H9 (cell line): ENCODE results near the gene SLX4IP. TPM values are rescaled to one million over a fixed set of nuclear protein-coding genes. Genes with fewer than 3 reads are reported as not detected.

Source experiments
- DNase-seq: peaks from one replicate; pipeline ENCODE4 v3.0.0-alpha.2; 2017
- H2AFZ ChIP-seq: one replicate; pipeline ENCODE4 v1.6.1; 2013; ENCODE audit warnings: mild to moderate bottlenecking, low read length, control low read depth, moderate library complexity
- H2AK5ac ChIP-seq: 2 replicates; pipeline ENCODE4 v1.6.1; 2013; ENCODE audit warnings: low read length, control low read depth, mixed read lengths; ENCODE audit not compliant: insufficient read length
- H2BK120ac ChIP-seq: one replicate; pipeline ENCODE4 v1.6.1; 2013; ENCODE audit warnings: low read depth, mild to moderate bottlenecking, low read length, control low read depth, inconsistent platforms; ENCODE audit not compliant: poor library complexity, severe bottlenecking
- H2BK12ac ChIP-seq: 2 replicates; pipeline ENCODE4 v1.6.1; 2013; ENCODE audit warnings: low read length, control low read depth, mixed read lengths, low read depth; ENCODE audit not compliant: insufficient read length
- H2BK15ac ChIP-seq: 2 replicates; pipeline ENCODE4 v1.6.1; 2013; ENCODE audit warnings: low read depth, low read length, control low read depth
- H2BK20ac ChIP-seq: one replicate; pipeline ENCODE4 v1.6.1; 2013; ENCODE audit warnings: low read depth, mild to moderate bottlenecking, low read length, control low read depth, inconsistent platforms; ENCODE audit not compliant: poor library complexity, severe bottlenecking
- H2BK5ac ChIP-seq: 2 replicates; pipeline ENCODE4 v1.6.1; 2013; ENCODE audit warnings: low read length, control low read depth, mixed read lengths; ENCODE audit not compliant: insufficient read length
- H3K14ac ChIP-seq: 2 replicates; pipeline ENCODE4 v1.6.1; 2013; ENCODE audit warnings: low read length, control low read depth; ENCODE audit not compliant: insufficient read depth
- H3K18ac ChIP-seq: 2 replicates; pipeline ENCODE4 v1.6.1; 2013; ENCODE audit warnings: low read depth, mild to moderate bottlenecking, mixed read lengths, low read length, control low read depth; ENCODE audit not compliant: insufficient read length
- H3K23ac ChIP-seq: 2 replicates; pipeline ENCODE4 v1.6.1; 2013; ENCODE audit warnings: low read length, control low read depth, mixed read lengths, low read depth; ENCODE audit not compliant: insufficient read length
- H3K23me2 ChIP-seq: 2 replicates; pipeline ENCODE4 v1.6.1; 2013; ENCODE audit warnings: low read depth, mild to moderate bottlenecking, mixed read lengths, low read length, control low read depth; ENCODE audit not compliant: insufficient read length, poor library complexity, severe bottlenecking
- H3K27ac ChIP-seq: 2 replicates; pipeline ENCODE4 v1.5.1; 2013; ENCODE audit warnings: low read length, control low read depth, mixed read lengths, low read depth; ENCODE audit not compliant: insufficient read length
- H3K27me3 ChIP-seq: 2 replicates; pipeline ENCODE4 v1.6.1; 2013; ENCODE audit warnings: low read length, control low read depth, inconsistent platforms; ENCODE audit not compliant: insufficient read depth
- H3K4ac ChIP-seq: 2 replicates; pipeline ENCODE4 v1.6.1; 2013; ENCODE audit warnings: low read depth, mild to moderate bottlenecking, control low read depth, inconsistent platforms, low read length, moderate library complexity
- H3K4me1 ChIP-seq: 2 replicates; pipeline ENCODE4 v1.6.1; 2013; ENCODE audit warnings: low read length, control low read depth, inconsistent platforms; ENCODE audit not compliant: insufficient read depth
- H3K4me2 ChIP-seq: 2 replicates; pipeline ENCODE4 v1.6.1; 2013; ENCODE audit warnings: low read length, control low read depth, mixed read lengths; ENCODE audit not compliant: insufficient read length, insufficient read depth
- H3K56ac ChIP-seq: 2 replicates; pipeline ENCODE4 v1.6.1; 2013; ENCODE audit warnings: low read depth, mild to moderate bottlenecking, mixed read lengths, low read length, control low read depth; ENCODE audit not compliant: insufficient read length
- H3K79me1 ChIP-seq: 2 replicates; pipeline ENCODE4 v1.6.1; 2013; ENCODE audit warnings: low read depth, mild to moderate bottlenecking, moderate library complexity, low read length, control low read depth, inconsistent platforms; ENCODE audit not compliant: insufficient read depth, poor library complexity, severe bottlenecking
- H3K79me2 ChIP-seq: 2 replicates; pipeline ENCODE4 v1.6.1; 2013; ENCODE audit warnings: low read length, control low read depth, inconsistent platforms; ENCODE audit not compliant: insufficient read depth
- H3K9ac ChIP-seq: 2 replicates; pipeline ENCODE4 v1.6.1; 2013; ENCODE audit warnings: low read length, control low read depth, mixed read lengths; ENCODE audit not compliant: insufficient read length; ENCODE audit errors: extremely low read depth
- H3K9me3 ChIP-seq: one replicate; pipeline ENCODE4 v1.6.1; 2013; ENCODE audit warnings: low read depth, low read length, inconsistent platforms; ENCODE audit not compliant: control insufficient read depth
- H3T11ph ChIP-seq: one replicate; pipeline ENCODE4 v1.6.1; 2013; ENCODE audit warnings: mild to moderate bottlenecking, low read length, control low read depth, inconsistent platforms
- H4K20me1 ChIP-seq: one replicate; pipeline ENCODE4 v1.6.1; 2013; ENCODE audit not compliant: control insufficient read depth, insufficient read length, insufficient read depth
- H4K5ac ChIP-seq: 2 replicates; pipeline ENCODE4 v1.6.1; 2013; ENCODE audit warnings: low read depth, mild to moderate bottlenecking, mixed read lengths, low read length, control low read depth; ENCODE audit not compliant: insufficient read length
- H4K8ac ChIP-seq: replicated peaks from 2 replicates; pipeline ENCODE4 v1.6.1; 2013; ENCODE audit warnings: low read length, control low read depth, mixed read lengths, low read depth; ENCODE audit not compliant: insufficient read length
- H4K91ac ChIP-seq: 2 replicates; pipeline ENCODE4 v1.6.1; 2013; ENCODE audit warnings: low read depth, mild to moderate bottlenecking, moderate library complexity, mixed read lengths, low read length, control low read depth; ENCODE audit not compliant: insufficient read length
- H3K27ac Mint-ChIP-seq, 3 experiments: 2 replicates in 2 of 3; 3 replicates in 1 of 3; pipeline ENCODE4 v1.8.0; 2020 to 2021; ENCODE audit warnings: mixed read lengths in 3 of 3, mild to moderate bottlenecking in 1 of 3, moderate library complexity in 1 of 3
- H3K27me3 Mint-ChIP-seq: 2 replicates; pipeline ENCODE4 v1.8.0; 2021; ENCODE audit warnings: low read depth, mild to moderate bottlenecking, moderate library complexity, mixed read lengths
- H3K36me3 Mint-ChIP-seq, 3 experiments: 2 replicates in 2 of 3; 3 replicates in 1 of 3; pipeline ENCODE4 v1.8.0; 2020 to 2021; ENCODE audit warnings: low read depth in 3 of 3, mixed read lengths in 3 of 3; ENCODE audit not compliant: insufficient read depth in 1 of 3
- H3K4me1 Mint-ChIP-seq, 2 experiments: 2 replicates each; pipeline ENCODE4 v1.8.0; 2020; ENCODE audit warnings: mixed read lengths in 2 of 2
- H3K4me3 Mint-ChIP-seq, 2 experiments: 2 replicates in 1 of 2; 3 replicates in 1 of 2; pipeline ENCODE4 v1.8.0; 2020 to 2021; ENCODE audit warnings: mild to moderate bottlenecking in 2 of 2, mixed read lengths in 2 of 2, moderate library complexity in 1 of 2
- H3K9me3 Mint-ChIP-seq, 2 experiments: 2 replicates in 1 of 2; 3 replicates in 1 of 2; pipeline ENCODE4 v1.8.0; 2020; ENCODE audit warnings: mild to moderate bottlenecking in 2 of 2, mixed read lengths in 2 of 2, moderate library complexity in 1 of 2
- CTCF ChIP-seq: fragments of 200-600 bp; sonication (generic); conservative IDR thresholded peaks from 3 replicates; pipeline ENCODE4 v1.8.0; 2021; ENCODE audit warnings: antibody characterized with exemption, mild to moderate bottlenecking
- WGBS: extraction: QIAGEN DNeasy Blood & Tissue Kit; methylation state at CpG from one replicate; pipeline ENCODE4 v1.1.7; 2013; ENCODE audit warnings: missing lambda C conversion rate, low lambda C conversion rate, mixed read lengths; ENCODE audit not compliant: insufficient read length; ENCODE audit errors: extremely low coverage; 5-methylcytosine and 5-hydroxymethylcytosine counted together
- total RNA-seq: library from RNA; stranded (reverse); gene quantifications from 2 replicates; pipeline ENCODE4 v1.2.1, GENCODE V29; 2021

Gene SLX4IP
- total RNA-seq, 1 experiment from 2014 or later: 7.9 TPM

DNA sequence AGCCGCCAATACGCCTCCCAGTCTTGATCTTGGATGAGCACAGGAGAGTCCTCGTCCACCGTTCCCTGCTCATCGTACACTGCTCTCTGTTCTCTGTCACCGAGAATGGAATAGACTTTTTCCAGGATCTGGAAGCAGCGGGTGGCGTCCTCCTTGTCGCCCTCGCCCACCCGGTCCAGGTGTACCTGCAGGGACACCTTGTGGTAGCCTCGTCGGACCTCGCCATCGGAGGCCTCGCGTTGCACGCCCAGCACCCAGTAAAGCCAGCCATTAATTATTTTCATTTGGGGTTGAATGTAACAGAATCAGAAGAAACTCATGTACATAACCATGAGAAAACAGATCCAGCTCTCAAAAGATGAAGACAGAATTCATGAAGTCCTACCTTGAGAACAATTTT, 178.8 kb downstream of the SLX4IP start:
- H2BK20ac ChIP-seq: no peak overlapping the region
- no peak overlapping the region for H4K91ac ChIP-seq
- no peak overlapping the region; the same call in 1 of the 2 replicates for H3K14ac ChIP-seq
- H4K8ac ChIP-seq: no peak overlapping the region
- H3K27me3 ChIP-seq: no peaks in the 10 kb centered on the region
- H2BK12ac ChIP-seq: no peak overlapping the region
- no peaks in the 10 kb centered on the region for H3K23me2 ChIP-seq
- H3K9ac ChIP-seq: no peak overlapping the region
- Mint-ChIP-seq H3K36me3 (peaks cover 4 to 9% (median 5%) of the 10 kb centered on the region in 3 experiments; a peak in 5 of 7 replicates), H3K4me1 (peaks cover 21 to 22% of the 10 kb centered on the region in 2 experiments), H3K9me3 (no peaks in the 10 kb centered on the region), H3K4me3 (no peak overlapping the region), H3K27ac (no peak overlapping the region; a peak in 1 of 7 replicates), H3K27me3 (peaks cover 2% of the 10 kb centered on the region; the same call in 1 of the 2 replicates)
- H3K9me3 ChIP-seq: no peaks in the 10 kb centered on the region
- H2AK5ac ChIP-seq: no peak overlapping the region
- no peaks in the 10 kb centered on the region for H3K79me1 ChIP-seq
- H3T11ph ChIP-seq: no peak overlapping the region
- H3K79me2 ChIP-seq: no peaks in the 10 kb centered on the region
- H2BK120ac ChIP-seq: no peak overlapping the region
- WGBS: no CpG with 5 or more reads among the region's 18 CpGs
- peaks cover 2% of the 10 kb centered on the region; the same call in 1 of the 2 replicates for H3K4me1 ChIP-seq
- H3K18ac ChIP-seq: no peak overlapping the region
- H3K23ac ChIP-seq: no peak overlapping the region
- H2BK5ac ChIP-seq: no peak overlapping the region
- no peak for DNase-seq
- H3K4me2 ChIP-seq: no peak overlapping the region
- no peak overlapping the region for H4K5ac ChIP-seq
- no peak overlapping the region for H3K27ac ChIP-seq
- no peak overlapping the region for H3K4ac ChIP-seq
- no peaks in the 10 kb centered on the region for H4K20me1 ChIP-seq
- H2AFZ ChIP-seq: no peak overlapping the region
- no peak for TF ChIP-seq CTCF
- H3K56ac ChIP-seq: no peak overlapping the region
- H2BK15ac ChIP-seq: no peak overlapping the region
